ENCODE data around the gene AFF3. TPM values are rescaled to one million over a fixed set of nuclear protein-coding genes. Genes with fewer than 3 reads are reported as not detected.

The AFF3 gene
- total RNA-seq, 3 donors from 2014 or later: 4.2 to 56.6 (median 5.2) TPM

- Histone ChIP-seq H3K4me3 (no peak overlapping the region), H3K36me3 (ENCODE audit: low read depth) (no peaks in the 10 kb centered on the region), H3K9me3 (no peaks in the 10 kb centered on the region), H3K4me1 (ENCODE audit: low read depth) (no peaks in the 10 kb centered on the region)
- ATAC-seq (no peak), DNase-seq (no peak)
- TF ChIP-seq CTCF (IDR thresholded peaks at IDR 0.05): no peak
- intact Hi-C loops (cut with DNase I, micrococcal nuclease): no loop called here
Measured at GRCh38 chr2:99762714-99763113, 379.7 kb downstream of the AFF3 start.

- intact Hi-C loops (cut with DNase I, micrococcal nuclease): no loop called here
- Histone ChIP-seq H3K4me3 (no peak overlapping the region), H3K4me1 (ENCODE audit: low read depth) (no peaks in the 10 kb centered on the region), H3K9me3 (no peaks in the 10 kb centered on the region), H3K36me3 (ENCODE audit: low read depth) (no peaks in the 10 kb centered on the region)
- TF ChIP-seq CTCF (IDR thresholded peaks at IDR 0.05): no peak
- ATAC-seq (no peak), DNase-seq (no peak)
Measured at GRCh38 chr2:99757611-99758114, 384.7 kb downstream of the AFF3 start.

- no peak for ATAC-seq
Measured at GRCh38 chr2:99756059-99756458, 386.3 kb downstream of the AFF3 start.

GRCh38 chr2:99754210-99754609, 388.2 kb downstream of the AFF3 start:
- intact Hi-C loops (cut with DNase I, micrococcal nuclease): no loop called here

More at GRCh38 chr2:99756059-99756458, 386.3 kb downstream of the AFF3 start:
- no peak overlapping the region for H3K4me3 ChIP-seq
- DNase-seq: no peak
- H3K9me3 ChIP-seq: no peaks in the 10 kb centered on the region
- H3K36me3 ChIP-seq (ENCODE audit: low read depth): no peaks in the 10 kb centered on the region
- TF ChIP-seq CTCF (IDR thresholded peaks at IDR 0.05): no peak
- intact Hi-C loops (cut with DNase I, micrococcal nuclease): no loop called here
- no peaks in the 10 kb centered on the region for H3K4me1 ChIP-seq (ENCODE audit: low read depth)

GRCh38 chr2:99753505-99753904, 388.9 kb downstream of the AFF3 start:
- intact Hi-C loops (cut with DNase I, micrococcal nuclease): no loop called here
- ATAC-seq (no peak), DNase-seq (no peak)
- H3K4me1 ChIP-seq (ENCODE audit: low read depth): no peaks in the 10 kb centered on the region
- no peaks in the 10 kb centered on the region for H3K36me3 ChIP-seq (ENCODE audit: low read depth)
- TF ChIP-seq CTCF (IDR thresholded peaks at IDR 0.05): no peak
- H3K9me3 ChIP-seq: no peaks in the 10 kb centered on the region
- H3K4me3 ChIP-seq: no peak overlapping the region

More at GRCh38 chr2:99754210-99754609, 388.2 kb downstream of the AFF3 start:
- no peaks in the 10 kb centered on the region for H3K36me3 ChIP-seq (ENCODE audit: low read depth)
- H3K9me3 ChIP-seq: no peaks in the 10 kb centered on the region
- ATAC-seq (no peak), DNase-seq (no peak)
- no peak for TF ChIP-seq CTCF (IDR thresholded peaks at IDR 0.05)
- no peak overlapping the region for H3K4me3 ChIP-seq
- H3K4me1 ChIP-seq (ENCODE audit: low read depth): no peaks in the 10 kb centered on the region

GRCh38 chr2:99748344-99748743, 394.0 kb downstream of the AFF3 start:
- DNase-seq (no peak), ATAC-seq (no peak)
- Histone ChIP-seq H3K36me3 (ENCODE audit: low read depth) (no peaks in the 10 kb centered on the region), H3K4me1 (ENCODE audit: low read depth) (no peaks in the 10 kb centered on the region), H3K9me3 (no peaks in the 10 kb centered on the region), H3K4me3 (no peak overlapping the region)
- no peak for TF ChIP-seq CTCF (IDR thresholded peaks at IDR 0.05)
- intact Hi-C loops (cut with DNase I, micrococcal nuclease): no loop called here
